ENCODE measurements around the gene ANKRD11. TPM values are rescaled to one million over a fixed set of nuclear protein-coding genes. Genes with fewer than 3 reads are reported as not detected.

ANKRD11 gene
- total and polyA plus RNA-seq, 12 donors: 47.7 to 93.6 (median 66.2) TPM

GRCh38 chr16:89407282-89407924 lies 83.0 kb downstream of the ANKRD11 start:
- TF ChIP-seq CTCF (IDR thresholded peaks at IDR 0.05): no peak
- H3K4me3 ChIP-seq: no peak overlapping the region
- WGBS, 2 donors: 55 to 57% methylated on average over 17 of the region's 17 CpGs
- H3K4me1 ChIP-seq: peaks cover 46 to 96% (median 88%) of the 10 kb centered on the region in 9 donors
- DNase-seq: no peak
- H3K36me3 ChIP-seq: no peaks in the 10 kb centered on the region
- H3K27ac ChIP-seq: peak overlapping the region in 3 of 10 donors; percentile 16 to 49 (median 43)
- no peaks in the 10 kb centered on the region for H3K27me3 ChIP-seq
- ATAC-seq: peak in 1 of 8 donors; percentile 25
- intact Hi-C loops (cut with DNase I): loop anchor here in 1 of 10 donors (10.0 kb wide), 1 partner anchor 53 kb away; no protein-coding TSS in a partner anchor
- H3K9me3 ChIP-seq: no peaks in the 10 kb centered on the region

- peaks cover 42 to 87% (median 79%) of the 10 kb centered on the region in 9 donors for H3K4me1 ChIP-seq
- no peak overlapping the region for H3K4me3 ChIP-seq
- DNase-seq: no peak
- TF ChIP-seq CTCF (IDR thresholded peaks at IDR 0.05): no peak
- intact Hi-C loops (cut with DNase I): loop anchor here in 1 of 10 donors (10.0 kb wide), 1 partner anchor 52 kb away; no protein-coding TSS in a partner anchor
- no peaks in the 10 kb centered on the region for H3K27me3 ChIP-seq
- H3K27ac ChIP-seq: peak overlapping the region in 1 of 10 donors; percentile 26
- WGBS, 2 donors: 72 to 81% methylated on average over 22 of the region's 22 CpGs
- no peak for ATAC-seq
- no peaks in the 10 kb centered on the region for H3K36me3 ChIP-seq
- H3K9me3 ChIP-seq: no peaks in the 10 kb centered on the region
These were observed 84.0 kb downstream of the ANKRD11 start for GRCh38 chr16:89406277-89406888.

DNA sequence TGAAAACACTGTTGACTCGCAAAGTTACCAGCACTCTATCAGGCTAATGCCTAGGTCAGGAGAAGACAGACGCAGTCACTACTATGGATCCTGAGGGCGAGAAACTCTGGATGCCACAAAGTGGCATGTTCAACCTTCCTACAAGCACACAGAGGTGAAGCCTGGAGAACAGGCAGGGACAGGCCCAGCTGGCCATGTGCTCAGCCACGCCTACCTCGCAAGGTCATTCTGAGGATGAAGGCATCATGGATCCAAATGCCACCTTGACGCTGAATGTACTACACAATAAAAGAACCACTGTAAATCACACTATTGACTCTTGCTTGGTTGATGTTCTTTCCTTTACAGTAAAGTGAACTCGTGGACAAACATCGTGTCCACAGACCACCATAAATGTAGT lies 85.8 kb downstream of the ANKRD11 start:
- peak in 6 of 8 donors; percentile 27 to 58 (median 38) for ATAC-seq
- peak overlapping the region in 2 of 10 donors; percentile 36 to 54 for H3K27ac ChIP-seq
- DNase-seq: no peak
- H3K4me1 ChIP-seq: peaks cover 27 to 74% (median 61%) of the 10 kb centered on the region in 9 donors
- H3K4me3 ChIP-seq: no peak overlapping the region
- 72 to 80% methylated on average over 8 of the region's 8 CpGs for WGBS, 2 donors
- intact Hi-C loops (cut with DNase I): loop anchor here in 1 of 10 donors (10.0 kb wide), 1 partner anchor 50 kb away; no protein-coding TSS in a partner anchor
- no peaks in the 10 kb centered on the region for H3K9me3 ChIP-seq
- no peak for TF ChIP-seq CTCF (IDR thresholded peaks at IDR 0.05)
- H3K27me3 ChIP-seq: no peaks in the 10 kb centered on the region
- no peaks in the 10 kb centered on the region for H3K36me3 ChIP-seq

- 80 to 82% methylated on average over 17 of the region's 17 CpGs for WGBS, 2 donors
- no peak for TF ChIP-seq CTCF (IDR thresholded peaks at IDR 0.05)
- no peak overlapping the region for H3K27ac ChIP-seq
- peak in 1 of 8 donors; percentile 7 for ATAC-seq
- intact Hi-C loops (cut with DNase I): loop anchor here in 1 of 10 donors (10.0 kb wide), 1 partner anchor 48 kb away; no protein-coding TSS in a partner anchor
- no peaks in the 10 kb centered on the region for H3K9me3 ChIP-seq
- no peak for DNase-seq
- peaks cover 0 to 4% (median 0%) of the 10 kb centered on the region in 9 donors for H3K36me3 ChIP-seq
- peaks cover 17 to 61% (median 45%) of the 10 kb centered on the region in 9 donors for H3K4me1 ChIP-seq
- no peak overlapping the region for H3K4me3 ChIP-seq
- H3K27me3 ChIP-seq: no peaks in the 10 kb centered on the region
These were observed 87.4 kb downstream of the ANKRD11 start for GRCh38 chr16:89402962-89403361.

Measured in heart right ventricle (tissue), 16 donors.